NCI-H226 (cell line): ENCODE measurements around the gene ANKH.
"Not testable (repeated sequence)": the region's sequence is repeated elsewhere in the genome, so short reads cannot be mapped to it uniquely, and the experiment has no call there.

Source experiments
- DNase-seq: peaks from one replicate; pipeline ENCODE4 v3.0.0-alpha.2; 2015

The ANKH gene

DNA sequence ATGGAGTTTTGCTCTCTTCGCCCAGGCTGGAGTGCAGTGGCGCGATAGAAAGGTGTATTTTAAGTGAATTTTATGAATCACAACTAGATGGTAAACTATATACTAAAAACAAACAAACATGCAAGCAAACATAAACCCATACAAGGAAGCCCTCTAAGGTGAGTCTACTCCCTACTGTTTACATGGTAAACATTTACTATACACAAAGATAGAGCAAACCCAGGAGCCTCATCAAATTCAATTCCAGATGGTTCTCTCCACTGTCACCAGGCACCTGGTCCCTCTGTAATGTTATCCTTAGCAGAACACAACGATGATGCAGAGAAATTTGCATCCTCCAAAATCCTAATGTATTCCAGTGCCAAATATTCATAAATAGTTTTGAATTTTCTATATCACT is 17.9 kb downstream of the ANKH start:
- no peak for DNase-seq

DNA sequence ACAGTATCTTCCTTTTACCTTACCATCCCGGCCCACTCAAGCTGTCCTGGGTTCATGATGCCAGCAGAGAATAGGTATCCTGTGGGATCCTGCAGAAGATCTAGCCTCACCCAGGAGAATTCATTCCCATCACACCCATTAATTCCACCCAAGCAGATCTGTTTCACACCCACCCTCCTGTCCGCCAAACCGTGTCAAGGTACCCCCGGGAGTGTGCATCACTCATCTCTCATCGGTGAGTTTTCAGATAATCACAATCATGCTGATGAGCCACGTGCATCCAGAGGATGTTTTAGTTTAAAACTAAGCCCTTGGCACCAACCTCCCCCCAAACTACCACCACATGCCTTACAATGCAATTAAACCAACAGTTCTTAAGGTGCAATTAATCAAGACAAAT is 18.8 kb downstream of the ANKH start:
- no peak for DNase-seq

DNA sequence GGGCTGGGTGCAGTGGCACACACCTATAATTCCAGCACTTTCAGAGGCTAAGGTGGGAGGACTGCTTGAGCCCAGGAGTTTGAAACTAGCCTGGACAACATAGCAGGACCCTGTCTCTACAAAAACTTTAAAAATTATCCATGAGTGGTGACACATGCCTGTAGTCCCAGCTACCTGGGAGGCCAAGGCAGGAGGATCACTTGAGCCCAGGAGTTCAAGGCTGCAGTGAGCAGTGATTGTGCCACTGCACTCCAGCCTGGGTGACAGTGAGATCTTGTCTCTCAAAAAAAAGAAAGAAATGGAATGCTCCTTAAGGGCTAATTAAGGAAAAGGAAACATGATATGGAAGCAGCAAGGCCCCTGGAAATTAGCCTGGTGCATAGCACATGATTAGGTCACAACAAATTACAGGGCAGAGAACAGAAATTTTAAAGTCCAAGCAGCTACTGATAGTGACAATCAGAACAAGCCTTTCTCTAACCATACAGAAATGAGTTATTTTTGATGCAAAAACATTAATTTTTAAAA is 19.5 kb downstream of the ANKH start:
- no peak for DNase-seq

DNA sequence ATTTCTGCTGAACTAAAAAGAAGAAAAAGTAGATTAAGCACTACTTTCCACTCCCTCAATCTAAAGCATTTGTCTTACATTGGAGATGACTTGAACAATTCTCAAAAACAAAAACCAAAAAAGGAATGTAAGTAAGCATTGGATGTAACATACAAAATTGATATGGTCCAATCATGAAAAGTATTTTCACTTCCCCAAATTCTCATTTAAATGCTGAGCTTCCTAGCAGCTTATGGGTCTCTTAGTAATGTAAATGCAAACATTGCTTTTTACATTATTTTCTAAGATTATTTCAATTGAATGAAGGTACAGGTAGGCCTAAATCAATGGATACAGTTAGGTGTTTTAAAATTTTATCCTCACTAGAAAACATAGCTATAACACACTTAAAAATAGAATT is 20.0 kb downstream of the ANKH start:
- no peak for DNase-seq

DNA sequence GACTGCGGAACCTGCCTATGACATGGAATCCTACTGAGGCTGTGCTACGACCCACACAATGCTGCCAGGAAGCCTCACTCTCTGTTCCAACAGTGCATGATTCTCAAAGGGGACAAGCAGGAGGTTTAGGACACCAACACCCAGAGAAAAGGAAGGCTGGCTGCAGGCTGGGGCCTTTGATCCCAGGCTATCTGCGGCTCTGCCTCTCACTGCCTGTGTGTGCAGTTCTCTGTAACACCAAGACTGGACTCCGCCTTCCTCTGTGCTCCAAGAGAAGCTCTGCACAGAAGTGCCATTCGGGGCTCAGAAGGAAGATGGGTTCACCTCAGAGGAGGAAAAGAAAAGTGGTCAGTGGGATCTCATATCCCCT is 20.5 kb downstream of the ANKH start:
- no peak for DNase-seq

DNA sequence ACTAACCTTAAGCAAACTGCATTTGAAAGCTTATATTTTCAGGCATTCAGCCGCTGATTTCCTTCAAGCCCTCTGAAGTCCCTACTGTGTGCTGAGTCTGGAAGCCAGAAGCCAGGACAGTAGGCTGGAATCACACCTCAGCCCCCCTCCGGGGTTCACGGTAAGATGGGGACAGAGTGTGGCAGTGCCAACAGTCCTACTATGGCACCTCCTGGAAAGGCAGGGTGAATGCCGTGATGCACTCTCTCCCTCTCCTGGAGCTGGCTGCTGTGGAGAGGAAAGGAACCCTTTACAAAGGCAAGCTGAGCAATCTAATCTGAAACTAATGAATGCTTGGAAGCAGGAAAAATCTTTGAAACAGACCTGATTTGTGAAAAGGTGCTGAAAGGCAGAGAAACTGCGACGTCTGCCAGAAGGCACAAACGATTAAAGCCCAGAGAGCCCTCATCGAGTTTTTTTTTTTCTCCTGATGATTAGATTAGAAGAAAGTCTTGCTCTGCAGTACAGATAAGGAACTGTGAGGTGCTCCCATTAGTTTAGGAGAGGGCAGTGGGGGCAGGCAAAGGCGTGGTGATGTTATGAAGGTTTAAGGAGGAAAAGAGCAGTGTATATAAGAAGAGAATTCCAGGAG is 21.0 kb downstream of the ANKH start:
- DNase-seq = no peak

DNA sequence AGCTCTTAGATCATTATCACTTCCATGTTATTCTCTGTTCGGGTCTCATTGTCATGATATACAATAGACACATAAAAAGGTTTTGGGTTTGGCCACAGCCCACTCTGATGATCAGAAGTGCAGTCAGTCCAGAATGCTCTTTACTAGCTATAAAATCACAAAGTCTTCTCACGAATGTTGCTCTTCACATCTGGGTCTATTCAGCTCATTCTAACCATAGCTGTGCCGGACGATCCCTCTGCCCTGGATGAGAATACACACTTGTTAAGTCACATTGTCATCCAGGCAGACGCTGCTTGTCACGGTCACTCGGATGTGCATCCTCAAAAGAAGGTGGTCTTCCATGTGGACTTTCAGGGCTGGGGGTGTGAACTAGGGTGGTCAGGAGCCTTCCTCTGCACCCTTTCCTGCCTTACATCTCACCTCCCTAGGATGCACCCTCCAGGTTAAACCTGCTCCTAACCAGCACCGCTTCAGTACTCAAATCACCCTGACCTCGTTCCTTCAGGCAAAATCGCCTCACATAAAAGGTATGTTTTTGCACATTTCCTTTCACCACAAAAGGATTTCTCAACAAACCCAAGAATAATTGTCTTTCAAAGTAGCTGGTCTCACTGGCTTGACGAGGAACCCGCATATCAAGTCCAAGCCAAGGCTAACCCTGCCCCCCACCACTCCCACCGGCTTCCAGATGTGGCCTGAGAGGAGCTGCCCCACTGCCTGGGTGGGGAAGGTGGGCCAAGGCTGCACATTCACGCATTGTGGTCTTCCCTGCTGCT is 21.9 kb downstream of the ANKH start:
- no peak for DNase-seq

DNA sequence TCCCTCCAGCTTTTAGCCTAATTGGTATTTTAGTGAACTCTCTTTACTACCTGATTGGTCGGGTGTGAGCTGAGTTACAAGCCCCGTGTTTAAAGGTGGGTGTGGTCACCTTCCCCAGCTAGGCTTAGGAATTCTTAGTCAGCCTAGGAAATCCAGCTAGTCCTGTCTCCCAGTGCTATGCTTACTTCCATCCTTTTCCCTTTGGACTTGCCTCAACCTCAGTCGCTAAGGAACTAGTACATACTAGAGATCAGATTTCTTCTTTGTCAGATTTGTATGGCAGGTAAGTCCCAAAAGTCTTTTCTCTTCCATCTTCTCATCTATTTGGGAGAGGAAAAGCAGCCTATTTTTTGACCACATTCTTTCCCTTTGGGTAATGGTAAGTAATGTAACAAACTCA is 22.6 kb downstream of the ANKH start:
- DNase-seq = not testable (repeated sequence)

DNA sequence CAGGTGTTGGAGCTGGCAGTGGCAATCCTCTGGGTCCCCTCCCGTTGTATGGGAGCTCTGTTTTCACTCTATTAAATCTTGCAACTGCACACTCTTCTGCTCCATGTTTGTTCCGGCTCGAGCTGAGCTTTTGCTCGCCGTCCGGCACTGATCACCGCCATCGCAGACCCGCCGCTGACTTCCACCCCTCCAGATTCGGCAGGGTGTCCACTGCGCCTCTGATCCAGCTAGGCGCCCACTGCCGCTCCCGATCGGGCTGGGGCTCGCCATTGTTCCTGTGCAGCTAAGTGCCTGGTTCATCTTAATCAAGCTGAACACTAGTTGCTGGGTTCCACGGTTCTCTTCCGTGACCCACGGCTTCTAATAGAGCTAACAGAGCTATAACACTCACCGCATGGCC is 23.2 kb downstream of the ANKH start:
- no peak for DNase-seq

DNA sequence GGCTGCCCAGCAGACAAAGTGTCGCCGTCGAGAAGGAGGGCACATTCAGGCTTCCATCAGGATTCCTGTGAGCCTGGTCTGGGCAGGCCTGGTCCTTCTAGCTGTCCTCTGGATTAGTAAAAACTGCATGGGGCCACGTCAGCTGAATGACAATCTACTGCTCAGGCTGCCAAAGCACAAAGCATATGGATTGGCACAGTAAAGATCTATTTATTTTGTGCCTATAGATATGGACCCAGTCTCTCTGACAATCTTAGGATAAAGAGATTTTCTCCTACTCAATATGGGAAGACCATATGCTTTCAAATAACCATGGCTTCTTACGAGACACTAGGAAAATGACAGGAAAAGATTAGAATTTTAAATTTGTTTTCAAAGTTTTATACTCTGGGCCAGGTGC is 24.1 kb downstream of the ANKH start:
- no peak for DNase-seq

DNA sequence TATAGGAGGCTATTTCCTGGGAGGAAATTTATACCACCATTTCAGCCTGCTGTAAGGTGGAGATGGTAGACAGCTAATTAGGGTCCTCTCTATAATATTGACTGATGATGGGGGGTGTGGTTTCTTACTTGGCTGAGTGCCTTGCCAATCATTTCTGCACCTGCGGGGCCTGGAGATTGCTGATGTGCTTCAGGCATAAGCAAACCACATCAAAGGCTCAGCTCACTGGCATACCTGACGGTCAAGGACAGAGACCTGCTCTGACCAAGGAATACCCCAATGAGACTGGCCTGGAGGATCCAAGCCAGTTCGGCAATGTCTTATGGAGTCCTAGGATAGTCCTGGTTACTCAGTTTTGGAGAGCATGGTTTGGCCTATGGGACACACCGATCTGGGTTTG is 29.5 kb downstream of the ANKH start:
- no peak for DNase-seq

DNA sequence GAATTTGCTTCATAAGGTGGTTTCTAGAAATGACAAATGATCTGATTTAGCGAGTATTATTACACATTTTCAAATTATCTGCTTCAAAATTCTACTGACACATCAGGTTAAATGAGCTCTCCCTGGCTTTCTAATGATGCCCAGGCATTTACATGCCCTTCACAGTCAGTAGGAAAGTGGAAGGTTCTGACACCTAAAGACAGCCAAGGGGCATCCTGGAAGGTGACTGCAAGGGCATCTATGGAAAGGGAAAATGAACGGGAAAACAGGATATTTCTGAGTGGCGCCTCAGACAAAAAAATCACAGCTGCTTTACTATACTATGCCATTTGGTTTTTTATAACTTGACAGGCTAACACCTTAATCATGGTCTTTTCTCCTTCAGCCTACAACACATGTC is 31.0 kb downstream of the ANKH start:
- no peak for DNase-seq

DNA sequence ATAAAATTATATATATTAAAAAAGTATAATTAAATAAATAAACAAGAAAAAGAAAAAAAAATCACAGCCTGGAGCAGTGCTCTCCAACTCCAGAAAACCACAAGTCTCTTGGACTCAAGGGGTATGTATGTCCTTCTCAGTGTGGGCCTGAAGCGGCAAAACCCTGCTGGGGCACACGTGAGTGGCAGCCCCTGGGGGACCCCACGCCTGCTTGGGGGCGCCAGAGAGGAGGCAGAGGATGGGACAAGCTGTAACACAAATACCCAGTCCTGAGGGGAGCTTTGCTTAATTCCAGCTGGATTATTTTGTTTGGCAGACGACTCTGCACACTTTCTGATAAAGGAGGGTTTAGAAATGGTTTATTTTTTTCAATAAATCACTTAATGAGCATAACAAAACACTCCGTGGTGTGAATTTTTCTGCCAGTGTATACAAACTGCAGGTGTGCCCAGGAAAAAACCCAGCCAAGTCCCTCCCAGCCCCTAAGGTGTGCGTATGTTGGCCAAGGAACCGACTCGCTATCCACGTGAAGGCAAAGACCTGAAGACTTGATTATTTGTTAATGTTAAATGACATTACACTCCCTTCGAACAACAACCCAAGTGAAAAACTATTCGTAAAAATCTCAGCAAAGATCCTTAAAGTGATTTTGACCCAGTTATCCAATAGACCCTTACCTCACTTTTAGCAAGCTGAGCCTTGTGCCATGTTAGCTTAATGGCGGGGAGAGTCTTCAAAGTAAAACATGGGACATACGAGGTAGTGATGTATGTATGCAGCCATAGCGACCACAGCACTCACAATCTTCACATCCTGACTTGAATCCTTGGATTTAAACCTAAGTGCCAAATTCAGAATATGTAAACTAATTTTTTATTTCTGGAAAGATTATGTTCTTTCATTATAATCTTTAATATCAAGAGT is 32.9 kb downstream of the ANKH start:
- DNase-seq = no peak

DNA sequence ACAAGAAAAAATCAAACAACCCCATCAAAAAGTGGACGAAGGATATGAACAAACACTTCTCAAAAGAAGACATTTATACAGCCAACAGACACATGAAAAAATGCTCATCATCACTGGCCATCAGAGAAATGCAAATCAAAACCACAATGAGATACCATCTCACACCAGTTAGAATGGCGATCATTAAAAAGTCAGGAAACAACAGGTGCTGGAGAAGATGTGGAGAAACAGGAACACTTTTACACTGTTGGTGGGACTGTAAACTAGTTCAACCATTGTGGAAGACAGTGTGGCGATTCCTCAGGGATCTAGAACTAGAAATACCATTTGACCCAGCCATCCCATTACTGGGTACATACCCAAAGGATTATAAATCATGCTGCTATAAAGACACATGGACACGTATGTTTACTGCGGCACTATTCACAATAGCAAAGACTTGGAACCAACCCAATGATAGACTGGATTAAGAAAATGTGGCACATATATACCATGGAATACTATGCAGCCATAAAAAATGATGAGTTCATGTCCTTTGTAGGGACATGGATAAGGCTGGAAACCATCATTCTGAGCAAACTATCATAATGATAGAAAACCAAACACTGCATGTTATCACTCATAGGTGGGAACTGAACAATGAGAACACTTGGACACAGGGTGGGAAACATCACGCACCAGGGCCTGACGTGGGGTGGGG is 34.0 kb downstream of the ANKH start:
- not testable (repeated sequence) for DNase-seq

DNA sequence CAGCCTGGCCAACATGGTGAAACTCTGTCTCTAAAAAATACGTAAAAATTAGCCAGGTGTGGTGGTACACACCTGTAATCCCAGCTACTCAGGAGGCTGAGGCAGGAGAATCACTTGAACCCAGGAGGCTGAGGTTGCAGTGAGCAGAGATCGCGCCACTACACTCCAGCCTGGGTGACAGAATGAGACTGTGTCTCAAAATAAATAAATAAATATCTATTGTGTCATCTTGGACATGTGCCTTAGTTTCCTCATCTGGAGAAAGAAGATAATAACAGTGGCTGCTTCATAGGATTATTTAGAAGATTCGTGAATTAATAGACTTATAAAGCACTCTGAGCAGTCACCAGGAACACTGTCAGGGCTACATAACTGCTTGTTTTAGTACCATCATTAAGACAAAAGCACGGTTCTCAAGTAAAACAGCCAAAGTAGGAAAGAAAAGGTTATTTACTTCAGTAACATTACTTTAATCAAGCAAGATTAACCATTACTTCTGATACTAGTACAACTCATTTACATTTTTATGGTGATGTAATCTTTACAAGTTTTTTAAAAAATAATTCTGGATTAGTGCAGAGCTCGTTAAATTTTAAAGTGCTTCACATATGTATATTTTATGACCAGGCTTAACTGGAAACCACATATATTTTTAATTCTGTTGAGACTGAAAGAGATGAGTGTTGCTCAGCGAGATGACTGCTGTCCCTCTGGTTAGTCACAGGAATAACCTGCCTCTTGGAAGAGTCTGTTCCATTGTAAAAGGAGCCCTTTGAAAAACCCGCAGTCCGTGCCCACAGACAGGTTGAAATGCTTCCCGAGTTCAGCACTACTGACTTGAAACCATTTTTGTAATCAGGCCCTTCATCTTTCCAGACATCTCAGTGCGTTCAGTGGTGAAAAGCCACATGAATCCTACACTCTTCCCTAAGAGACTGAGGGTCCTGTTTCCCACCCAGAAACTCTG is 36.7 kb downstream of the ANKH start:
- DNase-seq = no peak

DNA sequence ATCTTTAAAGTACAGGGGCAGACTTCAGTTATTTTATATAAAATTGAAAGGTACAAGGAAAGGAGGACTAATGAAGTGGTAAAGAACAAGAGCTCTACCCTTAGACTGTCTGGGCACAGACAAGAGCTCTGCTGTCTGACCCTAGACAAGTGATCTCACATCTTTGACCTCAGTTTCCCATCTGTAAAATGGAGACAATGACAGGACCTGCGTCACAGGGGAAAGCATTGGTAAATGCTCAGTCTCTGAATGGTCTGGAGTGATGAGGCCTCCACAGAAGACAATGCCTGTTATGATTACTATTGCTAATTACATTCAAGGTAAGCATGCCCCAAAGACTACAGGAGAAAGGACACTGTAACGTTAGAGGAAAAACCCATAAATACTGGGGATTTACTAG is 37.5 kb downstream of the ANKH start:
- no peak for DNase-seq

DNA sequence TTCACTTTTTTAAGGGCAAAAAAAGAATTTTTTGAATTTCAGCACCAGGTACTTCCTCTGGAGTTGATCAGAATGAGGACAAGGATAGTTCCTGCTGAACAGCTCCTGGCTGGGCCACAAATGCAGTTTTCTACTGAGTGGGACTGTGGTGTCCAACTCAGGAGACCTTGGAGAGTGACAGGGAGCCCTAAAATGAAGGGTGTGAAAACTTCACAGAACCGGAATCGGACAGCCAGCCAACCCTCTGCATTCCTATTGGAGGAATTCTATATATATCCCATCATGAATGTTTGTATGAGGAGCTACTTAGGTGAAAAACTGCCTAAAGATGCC is 40.6 kb downstream of the ANKH start:
- no peak for DNase-seq

DNA sequence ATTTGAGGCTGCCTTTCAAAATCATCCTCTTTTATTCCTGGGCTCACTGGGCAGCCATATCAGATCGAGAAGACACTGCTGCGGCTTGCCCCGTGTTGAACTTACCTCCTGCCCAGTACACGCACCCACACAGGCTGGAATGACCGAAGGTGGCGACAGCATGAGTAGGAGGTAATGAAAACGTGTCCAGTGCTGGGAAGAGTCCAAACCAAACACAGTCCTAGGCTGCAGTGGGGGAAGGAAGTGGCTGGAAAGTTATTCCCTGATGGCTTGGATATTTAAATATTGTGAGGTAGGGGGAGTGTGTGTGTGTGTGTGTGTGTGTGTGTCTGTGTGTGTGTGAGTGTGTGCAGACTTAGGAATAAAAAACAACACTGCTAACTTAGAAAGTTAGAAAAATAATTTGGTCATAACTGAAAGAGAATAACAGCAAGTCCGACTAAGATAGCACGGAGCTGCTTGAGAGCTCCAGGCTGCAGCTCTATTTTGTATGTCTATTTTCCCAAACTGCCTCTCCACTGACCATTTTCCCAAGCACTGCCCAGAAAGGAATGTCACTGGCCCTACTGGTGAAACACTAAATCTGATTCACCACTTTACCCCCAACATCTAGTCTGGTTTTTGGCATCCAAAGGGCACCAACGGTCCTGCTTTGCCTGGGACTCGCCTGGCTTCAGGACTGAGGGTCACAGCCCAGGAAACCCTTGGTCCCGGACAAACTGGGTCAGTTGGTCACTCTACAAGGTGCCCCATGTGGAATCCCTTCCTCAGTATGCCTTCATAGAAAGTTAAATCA is 41.2 kb downstream of the ANKH start:
- DNase-seq = no peak

DNA sequence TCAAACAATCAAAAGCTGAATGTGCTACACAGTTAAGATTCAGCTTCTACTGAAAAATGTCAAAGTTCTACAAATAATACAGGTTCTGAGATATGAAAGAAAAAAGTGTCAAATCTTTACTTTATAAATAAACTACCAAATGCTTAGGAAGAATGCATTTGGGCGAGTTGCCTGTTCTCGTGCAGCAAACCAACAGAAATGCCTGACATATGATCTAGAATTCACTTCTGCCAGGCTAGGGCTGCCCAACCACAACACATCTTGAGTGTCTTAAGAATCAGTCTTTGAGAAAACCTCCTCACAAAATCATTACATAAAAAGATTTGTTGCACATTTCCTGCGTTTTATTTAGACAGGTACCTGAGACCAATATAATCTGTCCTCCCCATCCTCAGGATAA is 42.2 kb downstream of the ANKH start:
- DNase-seq = no peak

DNA sequence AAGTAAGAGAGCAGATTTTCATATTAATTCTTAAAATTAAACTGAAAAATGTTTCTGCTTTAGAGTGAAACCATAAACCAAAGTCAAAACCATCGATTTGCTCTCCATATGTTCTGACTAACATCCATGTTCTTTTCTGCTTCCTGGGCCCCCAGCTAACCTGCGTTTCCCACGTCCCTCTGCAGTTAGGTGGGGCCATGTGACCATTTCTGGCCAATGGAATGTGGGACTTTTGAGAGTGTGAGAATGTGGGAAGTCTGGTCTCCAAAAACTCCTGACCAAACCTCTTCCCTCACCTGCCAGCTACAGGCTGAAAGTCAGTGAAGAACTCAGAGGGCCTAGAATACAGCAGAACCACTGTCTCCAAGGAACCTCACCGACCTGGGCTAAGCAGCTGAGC is 44.9 kb downstream of the ANKH start:
- no peak for DNase-seq

DNA sequence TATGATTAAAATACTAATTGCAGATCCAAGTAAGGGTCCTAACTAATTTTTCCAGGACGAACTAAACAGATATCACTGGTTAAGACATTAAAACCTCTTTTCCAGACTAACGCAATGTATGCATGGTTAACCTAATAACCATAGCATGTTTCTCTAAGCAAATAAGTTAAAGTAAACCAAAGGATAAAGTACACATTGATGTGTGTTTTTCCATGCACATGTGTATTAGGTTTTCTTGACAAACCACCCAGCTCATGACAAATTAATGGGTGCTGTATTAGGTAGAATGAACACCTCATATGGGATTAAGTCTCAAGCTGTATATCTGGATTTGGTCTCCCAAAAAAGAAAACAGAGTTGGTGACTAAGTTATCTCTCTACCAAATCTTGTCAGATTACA is 45.6 kb downstream of the ANKH start:
- no peak for DNase-seq
